MM.1S (cell line): ENCODE measurements around the gene MKLN1.

Experiments
- CTCF ChIP-seq: fragments of 300-600 bp; sonication (generic); IDR thresholded peaks from 2 replicates; pipeline ENCODE4 v1.5.1; 2016; ENCODE audit warnings: antibody characterized with exemption, low read length, mixed read lengths
- EZH2 ChIP-seq: fragments of 300-600 bp; sonication (generic); optimal IDR thresholded peaks from 2 replicates; pipeline ENCODE3; 2017; ENCODE audit warnings: low read depth, mild to moderate bottlenecking, antibody characterized with exemption, low read length, mixed read lengths
- EZH2phosphoT487 ChIP-seq: fragments of 300-600 bp; sonication (generic); IDR thresholded peaks from 2 replicates; pipeline ENCODE4 v1.6.1; 2018; ENCODE audit warnings: antibody characterized with exemption, low read length

- no peak for TF ChIP-seq CTCF
- no peak for TF ChIP-seq EZH2phosphoT487
- TF ChIP-seq EZH2 = no peak
Measured at GRCh38 chr7:131391145-131391544, 63.5 kb downstream of the MKLN1 start.
